Measurements from ENCODE around the gene ZRANB2. TPM values are rescaled to one million over a fixed set of nuclear protein-coding genes. Genes with fewer than 3 reads are reported as not detected.

Gene ZRANB2
- total and polyA plus RNA-seq, 10 of the 15 experiments (the other 5 are each of a cell fraction or from before 2014, with no cell fraction given) = 68.4 to 189 (median 138) TPM

DNA sequence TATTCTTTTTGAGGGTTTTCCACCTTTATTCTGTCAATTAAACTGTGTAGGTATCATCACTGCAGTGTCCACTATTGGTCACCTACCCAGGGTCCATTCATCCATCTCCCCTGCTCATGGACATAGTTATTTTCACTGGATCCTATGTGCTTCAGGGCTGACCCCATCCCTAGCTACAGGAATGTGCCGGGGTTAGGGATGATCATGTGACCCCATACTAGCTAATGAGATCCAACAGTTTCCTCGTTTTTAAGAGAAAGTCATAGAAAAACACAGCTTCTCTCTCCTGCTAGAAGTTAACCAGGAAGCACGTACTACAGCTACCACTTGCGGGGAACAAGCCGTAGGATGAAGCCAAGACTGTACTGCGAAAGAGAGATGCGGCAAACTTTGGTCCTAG is 52.8 kb downstream of the ZRANB2 start (continued):
- TF ChIP-seq, protein P1, sequence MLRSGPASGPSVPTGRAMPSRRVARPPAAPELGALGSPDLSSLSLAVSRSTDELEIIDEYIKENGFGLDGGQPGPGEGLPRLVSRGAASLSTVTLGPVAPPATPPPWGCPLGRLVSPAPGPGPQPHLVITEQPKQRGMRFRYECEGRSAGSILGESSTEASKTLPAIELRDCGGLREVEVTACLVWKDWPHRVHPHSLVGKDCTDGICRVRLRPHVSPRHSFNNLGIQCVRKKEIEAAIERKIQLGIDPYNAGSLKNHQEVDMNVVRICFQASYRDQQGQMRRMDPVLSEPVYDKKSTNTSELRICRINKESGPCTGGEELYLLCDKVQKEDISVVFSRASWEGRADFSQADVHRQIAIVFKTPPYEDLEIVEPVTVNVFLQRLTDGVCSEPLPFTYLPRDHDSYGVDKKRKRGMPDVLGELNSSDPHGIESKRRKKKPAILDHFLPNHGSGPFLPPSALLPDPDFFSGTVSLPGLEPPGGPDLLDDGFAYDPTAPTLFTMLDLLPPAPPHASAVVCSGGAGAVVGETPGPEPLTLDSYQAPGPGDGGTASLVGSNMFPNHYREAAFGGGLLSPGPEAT (IDR thresholded peaks at IDR 0.05; ENCODE audit: low read depth) = no peak
- TF ChIP-seq CREB1 (IDR thresholded peaks at IDR 0.05; ENCODE audit: low read depth) = no peak
- TF ChIP-seq, protein P2, sequence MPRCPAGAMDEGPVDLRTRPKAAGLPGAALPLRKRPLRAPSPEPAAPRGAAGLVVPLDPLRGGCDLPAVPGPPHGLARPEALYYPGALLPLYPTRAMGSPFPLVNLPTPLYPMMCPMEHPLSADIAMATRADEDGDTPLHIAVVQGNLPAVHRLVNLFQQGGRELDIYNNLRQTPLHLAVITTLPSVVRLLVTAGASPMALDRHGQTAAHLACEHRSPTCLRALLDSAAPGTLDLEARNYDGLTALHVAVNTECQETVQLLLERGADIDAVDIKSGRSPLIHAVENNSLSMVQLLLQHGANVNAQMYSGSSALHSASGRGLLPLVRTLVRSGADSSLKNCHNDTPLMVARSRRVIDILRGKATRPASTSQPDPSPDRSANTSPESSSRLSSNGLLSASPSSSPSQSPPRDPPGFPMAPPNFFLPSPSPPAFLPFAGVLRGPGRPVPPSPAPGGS (IDR thresholded peaks at IDR 0.05; ENCODE audit: borderline replicate concordance, insufficient read depth, low read depth, low read length, poor library complexity, severe bottlenecking) = no peak

DNA sequence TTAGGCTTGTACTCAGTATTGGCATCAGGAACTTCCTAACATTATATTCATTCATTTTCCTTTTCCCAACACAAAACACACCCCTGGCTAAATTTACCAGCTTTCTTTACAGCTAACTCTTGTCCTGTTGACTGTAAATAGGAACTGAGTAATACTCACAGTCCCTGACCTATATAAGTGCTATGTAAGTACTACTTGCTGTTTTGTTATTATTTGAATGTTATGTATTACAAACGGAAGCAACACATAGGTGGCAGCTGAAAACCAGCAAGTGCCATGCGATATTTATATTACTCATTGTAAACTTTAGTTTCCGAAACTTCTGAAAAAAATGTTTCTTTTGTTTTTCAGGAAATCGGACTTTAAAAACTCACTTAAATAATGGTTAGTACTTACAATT is 54.7 kb downstream of the ZRANB2 start:
- no peak for TF ChIP-seq HCFC1 (IDR thresholded peaks at IDR 0.05; ENCODE audit: low read length)
- no peak for TF ChIP-seq POLR2AphosphoS2 (IDR thresholded peaks at IDR 0.05; ENCODE audit: low read depth, low read length)
- TF ChIP-seq BCL11A (IDR thresholded peaks at IDR 0.05; ENCODE audit: low read depth, low read length) = no peak
- no peak for TF ChIP-seq DPF2 (IDR thresholded peaks at IDR 0.05)
- TF ChIP-seq SMC3 (IDR thresholded peaks at IDR 0.05; ENCODE audit: borderline replicate concordance, low read length) = no peak
- no peak for TF ChIP-seq NFYA (IDR thresholded peaks at IDR 0.05; ENCODE audit: borderline replicate concordance, low read depth, low read length)
- no peak for TF ChIP-seq JUNB (IDR thresholded peaks at IDR 0.05)
- TF ChIP-seq RFX5 (IDR thresholded peaks at IDR 0.05; ENCODE audit: low read depth, low read length) = no peak
- TF ChIP-seq PAX8 (IDR thresholded peaks at IDR 0.05) = no peak
- no peak for TF ChIP-seq ZNF384 (IDR thresholded peaks at IDR 0.05; ENCODE audit: borderline replicate concordance, low read depth, low read length)
- no peak overlapping the region for H3K4me3 ChIP-seq
- BruUV-seq (replicated peaks) = no TSS peak
- FAIRE-seq (no peak), ATAC-seq (no peak), DNase-seq (ENCODE audit: low read depth, low spot score) (no peak)
- intact Hi-C loops (cut with micrococcal nuclease; ENCODE audit: unreplicated experiment) = no loop called here
- no peaks in the 10 kb centered on the region for H3K4me1 ChIP-seq (ENCODE audit: control insufficient read depth, insufficient read depth, low read length)
- in situ Hi-C loops (cut with MboI) = no loop called here
- RAD21 ChIA-PET (ENCODE audit: unreplicated experiment) = no interaction called here
- POLR2A ChIA-PET = no interaction called here
- H3K9ac ChIP-seq (ENCODE audit: control insufficient read depth, insufficient read depth, low read length) = no peak overlapping the region
- SMC1A ChIA-PET (ENCODE audit: uncharacterized antibody, unreplicated experiment) = no interaction called here
- H2AFZ ChIP-seq (ENCODE audit: control insufficient read depth, low read depth, low read length) = no peak overlapping the region
- no peaks in the 10 kb centered on the region for H3K36me3 ChIP-seq (ENCODE audit: control insufficient read depth in 2 of 2, insufficient read depth in 2 of 2, low read length in 1 of 2)
- no peak overlapping the region for H3K27ac ChIP-seq (ENCODE audit: control insufficient read depth, insufficient read depth)
- H3K27me3 ChIP-seq (replicated peaks in 1 of 2; ENCODE audit: control insufficient read depth in 2 of 2, insufficient read depth in 2 of 2, low read length in 1 of 2) = no peaks in the 10 kb centered on the region; a peak in 1 of 4 replicates
- no peaks in the 10 kb centered on the region for H3K79me2 ChIP-seq (ENCODE audit: control insufficient read depth, insufficient read depth, low read length)
- CTCF ChIA-PET = no interaction called here
- 36% methylated on average over 4 of the region's 4 CpGs for WGBS (ENCODE audit: insufficient coverage, insufficient replicate concordance, low lambda C conversion rate, missing lambda C conversion rate)
- H3K9me3 ChIP-seq (replicated peaks; ENCODE audit: control insufficient read depth, insufficient read depth, low read length) = no peaks in the 10 kb centered on the region
- H3K4me2 ChIP-seq (ENCODE audit: control insufficient read depth, insufficient read depth) = no peak overlapping the region
- H4K20me1 ChIP-seq (ENCODE audit: control insufficient read depth, insufficient read depth) = no peaks in the 10 kb centered on the region

All from GM12878 (cell line).